Endothelial cell of umbilical vein (primary cell): ENCODE results near the gene MROH9. TPM values are rescaled to one million over a fixed set of nuclear protein-coding genes. Genes with fewer than 3 reads are reported as not detected.

Source experiments
- BruUV-seq: library from RNA; stranded (reverse); fragments of 400-500 nt; replicated peaks from 2 replicates; lab custom pipeline; 2021; lab: Mats Ljungman, UMichigan
- CTCF ChIA-PET: fragments of 300-600, 350-600 bp; sonication (Branson Sonifier 250); formaldehyde crosslinking; loops from one replicate; lab custom pipeline; 2021; ENCODE audit warnings: antibody characterized with exemption, inconsistent platforms; lab: Charles Lee
- POLR2A ChIA-PET: fragments of 300-600, 350-600 bp; sonication (Branson Sonifier 250); formaldehyde crosslinking; loops from one replicate; lab custom pipeline; 2021; ENCODE audit warnings: antibody characterized with exemption, inconsistent platforms; lab: Charles Lee
- DNase-seq: peaks from one replicate; pipeline ENCODE4 v3.0.0-alpha.2; 2011; ENCODE audit warnings: low read depth, low spot score
- FAIRE-seq: peaks from 2 replicates; lab custom pipeline; 2011; peaks lifted over from hg19 to GRCh38; lab: Jason Lieb, UNC
- H2AFZ ChIP-seq: 2 replicates; pipeline ENCODE4 v1.6.0; 2012; ENCODE audit warnings: low read depth, low read length, control low read depth, inconsistent platforms
- H3K27ac ChIP-seq: 2 replicates; pipeline ENCODE4 v1.5.1; 2011; ENCODE audit warnings: low read depth, mild to moderate bottlenecking, control low read depth, low read length, moderate library complexity; ENCODE audit not compliant: insufficient read depth
- H3K27me3 ChIP-seq, 2 experiments: 2 replicates each; pipeline versions ENCODE4 v1.6.0 to v1.6.1; 2011; ENCODE audit warnings: low read length in 2 of 2, mixed read lengths in 1 of 2; ENCODE audit not compliant: control insufficient read depth in 2 of 2, insufficient read depth in 2 of 2
- H3K36me3 ChIP-seq, 2 experiments: 2 replicates in 1 of 2; 3 replicates in 1 of 2; pipeline ENCODE4 v1.5.1; 2011; ENCODE audit warnings: low read length in 2 of 2, mild to moderate bottlenecking in 1 of 2, moderate library complexity in 1 of 2; ENCODE audit not compliant: control insufficient read depth in 2 of 2, insufficient read depth in 2 of 2; ENCODE audit errors: extremely low read depth in 1 of 2
- H3K4me1 ChIP-seq: 3 replicates; pipeline ENCODE4 v1.5.1; 2011; ENCODE audit warnings: mild to moderate bottlenecking, low read length; ENCODE audit not compliant: control insufficient read depth, insufficient read depth; ENCODE audit errors: extremely low read depth
- H3K4me2 ChIP-seq: 2 replicates; pipeline ENCODE4 v1.6.1; 2011; ENCODE audit warnings: low read length, control low read depth, mixed read lengths; ENCODE audit not compliant: insufficient read depth
- H3K4me3 ChIP-seq, 3 experiments: fragments of 200-600 bp in 1 of 3; sonication (generic), shearing (Covaris generic) in 1 of 3; replicated peaks in 1 of 3; 2 replicates each; pipeline ENCODE4 v1.5.1; 2011 to 2016; ENCODE audit warnings: control low read depth in 3 of 3, low read length in 3 of 3, mild to moderate bottlenecking in 2 of 3, inconsistent platforms in 1 of 3, low read depth in 1 of 3, moderate library complexity in 1 of 3; ENCODE audit not compliant: insufficient read depth in 1 of 3
- H3K79me2 ChIP-seq: 2 replicates; pipeline ENCODE4 v1.6.0; 2012; ENCODE audit warnings: low read length, inconsistent platforms; ENCODE audit not compliant: control insufficient read depth, insufficient read depth
- H3K9ac ChIP-seq: replicated peaks from 2 replicates; pipeline ENCODE3; 2011; ENCODE audit warnings: low read length, control low read depth; ENCODE audit not compliant: insufficient read depth; ENCODE audit errors: extremely low read depth
- H3K9me1 ChIP-seq: replicated peaks from 3 replicates; pipeline ENCODE4 v1.6.0; 2011; ENCODE audit warnings: mild to moderate bottlenecking, low read length; ENCODE audit not compliant: control insufficient read depth, insufficient read depth; ENCODE audit errors: extremely low read depth
- H3K9me3 ChIP-seq: replicated peaks from 2 replicates; pipeline ENCODE4 v1.5.1; 2012; ENCODE audit warnings: low read length, inconsistent platforms; ENCODE audit not compliant: control insufficient read depth, insufficient read depth
- H4K20me1 ChIP-seq: replicated peaks from 2 replicates; pipeline ENCODE3; 2011; ENCODE audit warnings: mild to moderate bottlenecking, low read length; ENCODE audit not compliant: control insufficient read depth, insufficient read depth; ENCODE audit errors: extremely low read depth
- CTCF ChIP-seq, 2 donors: IDR thresholded peaks; 1 replicate in 1 of 2; 2 replicates in 1 of 2; pipeline ENCODE4 v1.5.1; 2011; ENCODE audit warnings: low read length in 2 of 2, mild to moderate bottlenecking in 2 of 2, moderate library complexity in 2 of 2, control low read depth in 1 of 2, inconsistent platforms in 1 of 2, low read depth in 1 of 2; ENCODE audit not compliant: insufficient read depth in 1 of 2; ENCODE audit errors: extremely low read depth in 1 of 2
- EZH2 ChIP-seq: IDR thresholded peaks from 2 replicates; pipeline ENCODE4 v1.6.1; 2012; ENCODE audit warnings: borderline replicate concordance, low read depth, mild to moderate bottlenecking, moderate library complexity, low read length, inconsistent platforms; ENCODE audit not compliant: severe bottlenecking
- FOS ChIP-seq: IDR thresholded peaks from 2 replicates; pipeline ENCODE4 v1.6.1; 2011; ENCODE audit warnings: mild to moderate bottlenecking, low read length, moderate library complexity, borderline replicate concordance; ENCODE audit not compliant: insufficient read depth
- GATA2 ChIP-seq: IDR thresholded peaks from 2 replicates; pipeline ENCODE4 v1.7.0; 2011; ENCODE audit warnings: low read depth, mild to moderate bottlenecking, moderate library complexity, mixed read lengths, low read length; ENCODE audit not compliant: insufficient read length, insufficient read depth
- JUN ChIP-seq: IDR thresholded peaks from 2 replicates; pipeline ENCODE4 v1.6.1; 2011; ENCODE audit warnings: borderline replicate concordance, low read depth; ENCODE audit not compliant: insufficient read length, insufficient read depth
- MAX ChIP-seq: IDR thresholded peaks from 2 replicates; pipeline ENCODE4 v1.6.1; 2011; ENCODE audit not compliant: insufficient read depth, insufficient read length
- MYC ChIP-seq: IDR thresholded peaks from one replicate; pipeline ENCODE4 v1.6.1; 2011; ENCODE audit warnings: mild to moderate bottlenecking, low read depth, low read length
- POLR2A ChIP-seq: IDR thresholded peaks from 2 replicates; pipeline ENCODE4 v1.6.1; 2012; ENCODE audit warnings: low read depth, mild to moderate bottlenecking, control low read depth, low read length
- POLR2AphosphoS5 ChIP-seq: IDR thresholded peaks from 2 replicates; pipeline ENCODE4 v1.6.1; 2012; ENCODE audit warnings: low read depth, mild to moderate bottlenecking, control low read depth, low read length, moderate library complexity; ENCODE audit not compliant: insufficient read depth
- dilution Hi-C: fragments of 300-500 bp; cut with MboI; formaldehyde crosslinking; loops from one replicate; pipeline ENCODE4 v1.15.0; 2019; ENCODE audit warnings: low sequenced_read_pairs; ENCODE audit not compliant: extremely low pct_ligation_motif_present
- intact Hi-C: fragments of 100-400 bp; cut with micrococcal nuclease; formaldehyde crosslinking; loops from one replicate; pipeline ENCODE4 v1.10.0; 2022
- polyA plus RNA-seq, 4 experiments: library from polyadenylated mRNA; depleted of rRNA in 3 of 4; stranded (reverse) in 3 of 4; unstranded in 1 of 4; fragments of >200 nt; gene quantifications; 2 replicates each; pipeline versions ENCODE4 v1.2.1 to v1.2.3, GENCODE V29; 2011 to 2012; ENCODE audit warnings: missing spikeins in 1 of 4
- total RNA-seq: library from RNA; stranded (reverse); gene quantifications from 2 replicates; pipeline ENCODE4 v1.2.3, GENCODE V29; 2021

The MROH9 gene
- total and polyA plus RNA-seq, 2 donors (not counting 3 experiments of a cell fraction or from before 2014, with no cell fraction given) = not detected

GRCh38 chr1:171032822-171033702 lies 97.7 kb downstream of the MROH9 start:
- BruUV-seq = no TSS peak
- dilution Hi-C loops (no loop called here), intact Hi-C loops (no loop called here)
- FAIRE-seq (no peak), DNase-seq (no peak)
- Histone ChIP-seq H3K36me3 (no peaks in the 10 kb centered on the region), H3K4me2 (no peak overlapping the region), H3K27me3 (no peaks in the 10 kb centered on the region), H3K4me1 (no peaks in the 10 kb centered on the region), H3K9me1 (no peaks in the 10 kb centered on the region), H3K9ac (no peak overlapping the region), H4K20me1 (no peaks in the 10 kb centered on the region), H3K79me2 (no peaks in the 10 kb centered on the region), H3K9me3 (no peaks in the 10 kb centered on the region), H3K4me3 (no peak overlapping the region), H3K27ac (no peak overlapping the region), H2AFZ (no peak overlapping the region)
- ChIA-PET CTCF (no interaction called here), POLR2A (no interaction called here)
- TF ChIP-seq GATA2 (no peak), CTCF (IDR thresholded peaks at IDR 0.05; ENCODE audit: extremely low read depth in 1 of 2, insufficient read depth in 1 of 2, low read depth in 1 of 2, low read length in 2 of 2) (no peak), MYC (no peak), JUN (no peak), FOS (no peak), POLR2A (no peak), EZH2 (no peak), MAX (no peak), POLR2AphosphoS5 (no peak)
